GM12878 (cell line): ENCODE data around the gene RPRD2. TPM values are rescaled to one million over a fixed set of nuclear protein-coding genes. Genes with fewer than 3 reads are reported as not detected.

Source experiments
- ATAC-seq: fragments of 200-7000 bp; cut with Tn5 transposase; 3 replicates; pipeline ENCODE4 v1.9.1; 2020; ENCODE audit warnings: mild to moderate bottlenecking, moderate library complexity
- BruUV-seq: library from RNA; stranded (reverse); fragments of 400-500 nt; replicated peaks from 2 replicates; lab custom pipeline; 2021; lab: Mats Ljungman, UMichigan
- CTCF ChIA-PET: fragments of 300-600 bp; sonication (Branson Sonifier 250); formaldehyde crosslinking; extraction: SDS; loops from one replicate; lab custom pipeline; 2021; ENCODE audit warnings: inconsistent platforms; lab: Yijun Ruan, JAX
- POLR2A ChIA-PET: fragments of 350-600 bp; formaldehyde crosslinking; extraction: SDS; loops from one replicate; lab custom pipeline; 2021; ENCODE audit warnings: inconsistent platforms; lab: Charles Lee
- RAD21 ChIA-PET: fragments of 300-600 bp; sonication (Branson Sonifier 250); formaldehyde crosslinking; loops from one replicate; lab custom pipeline; 2023; ENCODE audit warnings: antibody characterized with exemption; ENCODE audit not compliant: unreplicated experiment; lab: Charles Lee
- SMC1A ChIA-PET: fragments of 300-600 bp; sonication (Branson Sonifier 250); formaldehyde crosslinking; loops from one replicate; lab custom pipeline; 2023; ENCODE audit not compliant: unreplicated experiment, uncharacterized antibody; lab: Charles Lee
- DNase-seq: peaks from one replicate; pipeline ENCODE4 v3.0.0-alpha.2; 2011; ENCODE audit warnings: low read depth, low spot score
- FAIRE-seq: peaks from 3 replicates; lab custom pipeline; 2011; peaks lifted over from hg19 to GRCh38; lab: Jason Lieb, UNC
- H2AFZ ChIP-seq: 2 replicates; pipeline ENCODE4 v1.6.0; 2011; ENCODE audit warnings: low read depth, low read length, control low read depth; ENCODE audit not compliant: control insufficient read depth
- H3K27ac ChIP-seq: 2 replicates; pipeline ENCODE4 v1.5.1; 2011; ENCODE audit warnings: control low read depth; ENCODE audit not compliant: control insufficient read depth, insufficient read depth
- H3K27me3 ChIP-seq, 2 experiments: replicated peaks in 1 of 2; 2 replicates each; pipeline versions ENCODE4 v1.6.0 to v1.6.1; 2011; ENCODE audit warnings: low read length in 1 of 2; ENCODE audit not compliant: control insufficient read depth in 2 of 2, insufficient read depth in 2 of 2
- H3K36me3 ChIP-seq, 2 experiments: 2 replicates each; pipeline ENCODE4 v1.5.1; 2011; ENCODE audit warnings: low read length in 1 of 2; ENCODE audit not compliant: control insufficient read depth in 2 of 2, insufficient read depth in 2 of 2
- H3K4me1 ChIP-seq: 2 replicates; pipeline ENCODE4 v1.6.1; 2011; ENCODE audit warnings: mild to moderate bottlenecking, low read length, moderate library complexity, mixed read lengths; ENCODE audit not compliant: control insufficient read depth, insufficient read depth
- H3K4me2 ChIP-seq: 2 replicates; pipeline ENCODE4 v1.6.0; 2011; ENCODE audit warnings: control low read depth; ENCODE audit not compliant: control insufficient read depth, insufficient read depth
- H3K4me3 ChIP-seq: fragments of 200-600 bp; sonication (generic); 2 replicates; pipeline ENCODE4 v1.5.1; 2016
- H3K79me2 ChIP-seq: 2 replicates; pipeline ENCODE4 v1.6.0; 2011; ENCODE audit warnings: low read length; ENCODE audit not compliant: control insufficient read depth, insufficient read depth
- H3K9ac ChIP-seq: 2 replicates; pipeline ENCODE4 v1.8.0; 2011; ENCODE audit warnings: low read length, control low read depth, mixed read lengths; ENCODE audit not compliant: control insufficient read depth, insufficient read depth
- H3K9me3 ChIP-seq: replicated peaks from 3 replicates; pipeline ENCODE4 v1.5.1; 2011; ENCODE audit warnings: mild to moderate bottlenecking, low read length; ENCODE audit not compliant: control insufficient read depth, insufficient read depth
- H4K20me1 ChIP-seq: 2 replicates; pipeline ENCODE4 v1.6.0; 2011; ENCODE audit not compliant: control insufficient read depth, insufficient read depth
- POLR2A ChIP-seq: IDR thresholded peaks from 2 replicates; pipeline ENCODE4 v1.6.1; 2011; ENCODE audit warnings: low read depth, mild to moderate bottlenecking, low read length
- TBL1XR1 ChIP-seq: IDR thresholded peaks from 2 replicates; pipeline ENCODE4 v1.6.1; 2012; ENCODE audit warnings: low read depth, low read length, improper control_type of control experiment
- ZBTB4 ChIP-seq: fragments of 450-650 bp; formaldehyde crosslinking; IDR thresholded peaks from 2 replicates; pipeline ENCODE4 v1.4.0; 2022; ENCODE audit warnings: mild to moderate bottlenecking, moderate library complexity
- WGBS: methylation state at CpG from one replicate; pipeline ENCODE4 v1.1.6; 2016; ENCODE audit warnings: low lambda C conversion rate; ENCODE audit not compliant: insufficient replicate concordance, insufficient coverage; ENCODE audit errors: missing lambda C conversion rate; 5-methylcytosine and 5-hydroxymethylcytosine counted together
- in situ Hi-C: fragments of 300-500 bp; cut with MboI; formaldehyde crosslinking; loops from 9 replicates; pipeline ENCODE4 v1.14.3; 2018; ENCODE audit warnings: mixed read lengths
- intact Hi-C: fragments of 100-400 bp; cut with micrococcal nuclease; formaldehyde crosslinking; loops from one replicate; pipeline ENCODE4 v1.14.2; 2022; ENCODE audit not compliant: unreplicated experiment
- polyA plus RNA-seq, 11 experiments: library from polyadenylated mRNA; depleted of rRNA in 4 of 11; unstranded in 6 of 11; stranded (reverse) in 5 of 11; fragments of >200 nt; fragmentation: Nextera tagmentation in 4 of 11; fragmentation: Illumina TruSeq in 1 of 11; extraction: Ambion mirVana in 4 of 11; extraction: Trizol in 1 of 11; gene quantifications; 1 replicate in 1 of 11; 2 replicates in 10 of 11; pipeline versions ENCODE4 v1.2.1 to v1.2.3, GENCODE V29; 2011 to 2016; ENCODE audit warnings: inconsistent platforms in 2 of 11, missing spikeins in 2 of 11, low read depth in 1 of 11
- total RNA-seq, 4 experiments: library from RNA; depleted of rRNA in 3 of 4; stranded (reverse); fragments of >200 nt in 3 of 4; fragmentation: Illumina TruSeq in 1 of 4; extraction: Trizol in 1 of 4; gene quantifications; 2 replicates each; pipeline versions ENCODE4 v1.2.1 to v1.2.3, GENCODE V29; 2013 to 2021

The RPRD2 gene
- total and polyA plus RNA-seq, 10 of the 15 experiments (the other 5 are each of a cell fraction or from before 2014, with no cell fraction given) = 1.9 to 24.8 (median 13.3) TPM

GRCh38 chr1:150505431-150505830 lies 141.5 kb downstream of the RPRD2 start (continued):
- TF ChIP-seq ZBTB4 (CRISPR knock-in tag) = no peak

- intact Hi-C loops = no loop called here
- in situ Hi-C loops = no loop called here
- no peak for TF ChIP-seq TBL1XR1
- TF ChIP-seq POLR2A = 0 out of 2 replicates have a peak, but pooled peaks have one; percentile 22
- ChIA-PET SMC1A (interaction anchor here (1.2 kb wide), 1 partner anchor 8 kb away, joined by 3 read pairs; no protein-coding TSS in a partner anchor), CTCF (no interaction called here), POLR2A (no interaction called here), RAD21 (no interaction called here)
- FAIRE-seq = no peak
- 68% methylated on average over 7 of the region's 7 CpGs for WGBS
- Histone ChIP-seq H2AFZ (no peak within 1 kb of the TSS), H3K4me1 (peaks cover 6% of the 10 kb centered on the region), H3K4me3 (no peak within 1 kb of the TSS), H3K79me2 (no peaks in the 10 kb centered on the region), H3K9ac (no peak within 1 kb of the TSS), H4K20me1 (no peaks in the 10 kb centered on the region), H3K9me3 (no peaks in the 10 kb centered on the region), H3K36me3 (peaks cover 6 to 9% of the 10 kb centered on the region in 2 experiments), H3K27ac (no peak within 1 kb of the TSS), H3K27me3 (no peaks in the 10 kb centered on the region), H3K4me2 (no peak within 1 kb of the TSS)
- BruUV-seq = no TSS peak
- no peak for DNase-seq
- ATAC-seq = no peak
Observed at GRCh38 chr1:150507912-150508864, 144.2 kb downstream of the RPRD2 start, which contains the start of gene ECM1. Gene ECM1, plus strand, starts transcription at chr1:150508109. Its CDS starts 101 bp downstream, at chr1:150508210.
